SW480 (cell line): ENCODE results near the gene PLEKHA3.
"Not testable (repeated sequence)": the region's sequence is repeated elsewhere in the genome, so short reads cannot be mapped to it uniquely, and the experiment has no call there.

Source experiments
- DNase-seq: peaks from one replicate; pipeline ENCODE4 v3.0.0-alpha.2; 2016; ENCODE audit warnings: low spot score

PLEKHA3 gene

GRCh38 chr2:178480227-178481181 lies at the start of gene PLEKHA3:
Gene PLEKHA3, plus strand, starts transcription at chr2:178480457. Its CDS starts 413 bp downstream, at chr2:178480870.
- peak; percentile 90 for DNase-seq

GRCh38 chr2:178436662-178437061 lies 43.6 kb upstream of the PLEKHA3 start:
- no peak for DNase-seq

- no peak for DNase-seq
Measured at GRCh38 chr2:178441426-178441825, 38.8 kb upstream of the PLEKHA3 start.

- no peak for DNase-seq
Measured at GRCh38 chr2:178448968-178449661, 31.1 kb upstream of the PLEKHA3 start.

- DNase-seq: peak; percentile 18
Measured at GRCh38 chr2:178449700-178450523, 30.3 kb upstream of the PLEKHA3 start.

- DNase-seq: peak; percentile 75
Measured at GRCh38 chr2:178450524-178450773, 29.8 kb upstream of the PLEKHA3 start.

GRCh38 chr2:178450774-178451525 lies 29.3 kb upstream of the PLEKHA3 start, which contains the start of the genes PJVK and PRKRA:
Gene PJVK, plus strand, starts transcription at chr2:178451378. Its CDS starts 2,032 bp downstream, at chr2:178453410.
Gene PRKRA, minus strand, starts transcription at chr2:178451175. Its CDS starts 145 bp downstream, at chr2:178451030.
- DNase-seq: peak; percentile 95

- no peak for DNase-seq
Measured at GRCh38 chr2:178452334-178452733, 27.9 kb upstream of the PLEKHA3 start.

- no peak for DNase-seq
Measured at GRCh38 chr2:178452870-178453269, 27.4 kb upstream of the PLEKHA3 start.

- no peak for DNase-seq
Measured at GRCh38 chr2:178455947-178456346, 24.3 kb upstream of the PLEKHA3 start.

DNA sequence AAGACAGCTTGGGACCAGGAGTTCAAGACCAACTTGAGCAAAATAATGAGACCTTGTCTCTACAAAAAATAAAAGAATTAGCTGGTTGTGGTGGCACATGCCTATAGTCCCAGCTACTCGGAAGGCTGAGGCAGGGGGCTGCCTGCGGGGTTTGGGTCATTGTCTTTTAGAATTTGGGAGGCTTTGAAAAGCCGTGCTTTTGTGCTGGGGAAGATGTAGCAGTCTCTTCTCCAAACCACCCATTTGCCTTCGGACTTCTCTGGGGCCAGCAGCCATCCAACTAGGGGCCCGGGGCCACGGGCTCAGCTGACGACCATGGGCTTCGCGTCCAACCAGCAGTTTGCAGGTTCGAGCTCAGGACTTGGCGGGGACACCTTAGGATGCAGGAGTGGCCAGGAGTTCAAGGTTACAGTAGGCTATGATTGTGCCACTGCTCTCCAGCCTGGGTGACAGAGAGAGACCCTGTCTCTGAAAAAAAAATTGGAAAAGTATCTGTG lies 22.8 kb upstream of the PLEKHA3 start:
- no peak for DNase-seq

GRCh38 chr2:178469219-178469849 lies 10.9 kb upstream of the PLEKHA3 start:
- no peak for DNase-seq

DNA sequence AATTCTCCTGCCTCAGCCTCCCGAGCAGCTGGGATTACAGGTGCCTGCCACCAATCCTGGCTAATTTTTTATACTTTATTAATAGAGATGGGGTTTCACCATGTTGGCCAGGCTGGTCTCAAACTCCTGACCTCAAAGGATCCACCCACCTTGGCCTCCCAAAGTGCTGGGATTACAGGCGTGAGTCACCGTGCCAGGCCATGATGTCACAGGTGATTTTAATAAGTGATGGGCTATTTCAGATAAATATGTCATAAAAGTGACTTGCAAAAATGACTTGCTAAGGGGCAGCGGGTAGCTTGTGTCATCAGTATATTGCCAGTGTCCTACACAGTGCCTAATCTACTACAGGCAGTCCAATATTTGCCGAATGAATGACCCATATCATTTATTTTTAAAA lies 8.9 kb upstream of the PLEKHA3 start:
- not testable (repeated sequence) for DNase-seq

GRCh38 chr2:178473373-178473772 lies 6.9 kb upstream of the PLEKHA3 start:
- no peak for DNase-seq

DNA sequence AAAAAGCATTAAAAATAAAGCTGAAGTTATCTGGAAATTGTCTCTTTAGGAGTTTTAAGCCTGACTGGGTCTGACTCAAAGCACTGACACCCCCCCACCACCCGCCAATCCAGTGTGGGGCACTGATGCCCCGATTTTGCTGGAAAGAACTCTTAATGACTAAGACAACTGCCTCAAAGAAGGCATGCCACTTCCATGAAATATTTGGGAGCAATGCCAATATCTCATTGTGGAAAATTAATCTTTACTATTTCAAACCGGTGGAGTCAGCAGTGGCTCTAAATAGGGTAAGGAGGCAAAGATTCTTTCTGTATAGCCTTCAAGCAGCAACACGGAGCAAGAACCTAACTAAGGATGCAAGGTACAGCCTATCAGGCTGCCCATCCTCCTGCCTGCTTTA lies 6.3 kb upstream of the PLEKHA3 start:
- no peak for DNase-seq

DNA sequence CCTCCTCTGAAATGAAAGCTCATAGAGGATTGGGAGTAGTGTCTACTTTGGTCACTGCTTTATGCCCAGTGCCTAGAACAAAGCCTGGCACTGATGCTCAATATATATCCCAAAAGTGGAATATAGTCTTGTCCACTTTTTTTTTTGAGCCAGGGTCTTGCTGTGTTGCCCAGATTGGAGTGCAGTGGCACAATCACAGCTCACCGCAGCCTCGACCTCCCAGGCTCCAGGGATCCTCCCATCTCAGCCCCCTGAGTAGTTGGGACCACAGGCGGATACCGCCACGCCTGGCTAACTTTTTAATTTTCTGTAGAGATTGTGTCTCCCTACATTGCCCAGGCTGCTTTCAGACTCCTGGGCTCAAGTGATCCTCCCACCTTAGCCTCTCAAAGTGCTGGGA lies 5.7 kb upstream of the PLEKHA3 start:
- no peak for DNase-seq

- no peak for DNase-seq
Measured at GRCh38 chr2:178476477-178476876, 3.8 kb upstream of the PLEKHA3 start.

GRCh38 chr2:178477443-178478129 lies 2.7 kb upstream of the PLEKHA3 start:
- no peak for DNase-seq

DNA sequence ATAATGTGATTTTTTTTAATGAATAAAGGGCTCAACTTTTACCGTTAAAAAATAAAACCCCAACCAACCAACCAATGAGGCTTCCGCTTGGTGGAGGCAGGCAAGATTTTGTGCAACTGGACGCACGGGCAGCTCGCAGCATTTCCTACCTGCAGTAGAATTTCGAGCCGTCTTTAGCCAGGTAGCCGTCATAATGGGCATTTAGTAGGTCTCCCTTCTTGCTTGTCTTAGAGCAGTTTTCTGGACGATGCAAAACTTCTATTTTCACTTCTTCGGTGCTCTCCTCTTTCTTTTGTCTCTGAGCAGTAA lies 2.2 kb upstream of the PLEKHA3 start:
- peak; percentile 42 for DNase-seq
